H1 (cell line): Measurements from ENCODE around the gene IST1. TPM values are rescaled to one million over a fixed set of nuclear protein-coding genes. Genes with fewer than 3 reads are reported as not detected.

ENCODE experiments used
- CTCF ChIA-PET: fragments of 300-600 bp; sonication (Branson Sonifier 250); formaldehyde crosslinking; loops from one replicate; lab custom pipeline; 2021; ENCODE audit not compliant: partially characterized antibody; lab: Charles Lee
- POLR2A ChIA-PET: fragments of 300-600 bp; sonication (Branson Sonifier 250); formaldehyde crosslinking; loops from one replicate; lab custom pipeline; 2021; ENCODE audit warnings: inconsistent platforms; ENCODE audit not compliant: partially characterized antibody; lab: Charles Lee
- DNase-seq, 2 experiments: peaks; one replicate each; pipeline versions ENCODE4 v3.0.0 to v3.0.0-alpha.2; 2010 to 2022; ENCODE audit warnings: low spot score in 2 of 2, low read depth in 1 of 2, mixed read lengths in 1 of 2
- FAIRE-seq: peaks from 2 replicates; lab custom pipeline; 2011; peaks lifted over from hg19 to GRCh38; lab: Jason Lieb, UNC
- H2AFZ ChIP-seq: 2 replicates; pipeline ENCODE4 v1.8.1; 2012; ENCODE audit warnings: low read length, inconsistent platforms
- H2AK5ac ChIP-seq: 2 replicates; pipeline ENCODE4 v1.6.1; 2013; ENCODE audit warnings: low read depth, low read length
- H2BK120ac ChIP-seq: replicated peaks from 2 replicates; pipeline ENCODE3; 2013; ENCODE audit warnings: low read depth, low read length, inconsistent platforms
- H2BK12ac ChIP-seq: 2 replicates; pipeline ENCODE4 v1.6.1; 2013; ENCODE audit warnings: low read depth, low read length
- H2BK15ac ChIP-seq: 2 replicates; pipeline ENCODE4 v1.6.1; 2013; ENCODE audit warnings: low read length
- H2BK20ac ChIP-seq: 2 replicates; pipeline ENCODE4 v1.6.1; 2013; ENCODE audit warnings: low read length
- H2BK5ac ChIP-seq: 2 replicates; pipeline ENCODE4 v1.6.1; 2013; ENCODE audit warnings: low read depth, low read length
- H3K14ac ChIP-seq: 2 replicates; pipeline ENCODE4 v1.6.1; 2013; ENCODE audit warnings: inconsistent platforms; ENCODE audit not compliant: insufficient read length
- H3K18ac ChIP-seq: 2 replicates; pipeline ENCODE4 v1.6.1; 2013; ENCODE audit warnings: low read length; ENCODE audit errors: extremely low read depth
- H3K23ac ChIP-seq: 2 replicates; pipeline ENCODE4 v1.6.1; 2013; ENCODE audit warnings: inconsistent platforms; ENCODE audit not compliant: insufficient read length
- H3K23me2 ChIP-seq: 2 replicates; pipeline ENCODE4 v1.6.1; 2013; ENCODE audit warnings: low read depth, low read length
- H3K27ac ChIP-seq: 2 replicates; pipeline ENCODE4 v1.6.1; 2011; ENCODE audit warnings: low read depth, low read length, inconsistent platforms
- H3K27me3 ChIP-seq, 4 experiments: replicated peaks in 1 of 4; 1 replicate in 1 of 4; 2 replicates in 3 of 4; pipeline versions ENCODE4 v1.6.1 to v1.8.1; 2011 to 2013; ENCODE audit warnings: low read length in 3 of 4, mild to moderate bottlenecking in 3 of 4, inconsistent platforms in 2 of 4, mixed read lengths in 2 of 4, moderate library complexity in 1 of 4; ENCODE audit not compliant: control insufficient read depth in 3 of 4, insufficient read depth in 3 of 4; ENCODE audit errors: extremely low read depth in 1 of 4
- H3K36me3 ChIP-seq, 4 experiments: 2 replicates each; pipeline versions ENCODE4 v1.6.1 to v1.8.1; 2011 to 2013; ENCODE audit warnings: mild to moderate bottlenecking in 4 of 4, low read length in 3 of 4, moderate library complexity in 2 of 4, control low read depth in 1 of 4, inconsistent platforms in 1 of 4; ENCODE audit not compliant: insufficient read depth in 4 of 4, control insufficient read depth in 2 of 4
- H3K4ac ChIP-seq: replicated peaks from 2 replicates; pipeline ENCODE3; 2013; ENCODE audit warnings: low read length, low read depth, mixed read lengths, inconsistent platforms; ENCODE audit not compliant: insufficient read length
- H3K4me1 ChIP-seq, 4 experiments: replicated peaks in 1 of 4; 1 replicate in 1 of 4; 2 replicates in 3 of 4; pipeline versions ENCODE4 v1.6.1 to v1.8.1; 2011 to 2013; ENCODE audit warnings: low read length in 3 of 4, inconsistent platforms in 2 of 4, mixed read lengths in 1 of 4; ENCODE audit not compliant: insufficient read depth in 4 of 4, control insufficient read depth in 3 of 4
- H3K4me2 ChIP-seq, 2 experiments: 2 replicates each; pipeline versions ENCODE4 v1.6.1 to v1.8.1; 2011 to 2013; ENCODE audit warnings: low read depth in 2 of 2, low read length in 2 of 2, control low read depth in 1 of 2, inconsistent platforms in 1 of 2, mild to moderate bottlenecking in 1 of 2; ENCODE audit not compliant: insufficient read depth in 1 of 2
- H3K4me3 ChIP-seq, 4 experiments: fragments of 200-600, 300-600 bp in 1 of 4; sonication (generic), shearing (Covaris generic), sonication (Bioruptor Twin) in 1 of 4; 2 replicates each; pipeline versions ENCODE4 v1.5.1 to v1.8.1; 2011 to 2016; ENCODE audit warnings: low read length in 4 of 4, low read depth in 3 of 4, control low read depth in 2 of 4, inconsistent platforms in 2 of 4, mild to moderate bottlenecking in 2 of 4, mixed read lengths in 1 of 4, moderate library complexity in 1 of 4; ENCODE audit not compliant: insufficient read depth in 2 of 4; ENCODE audit errors: extremely low read depth in 1 of 4
- H3K56ac ChIP-seq: replicated peaks from 2 replicates; pipeline ENCODE3; 2013; ENCODE audit warnings: low read depth, mild to moderate bottlenecking, mixed read lengths, low read length, inconsistent platforms; ENCODE audit not compliant: insufficient read length
- H3K79me1 ChIP-seq: 2 replicates; pipeline ENCODE4 v1.6.1; 2013; ENCODE audit warnings: low read depth, low read length, control low read depth
- H3K79me2 ChIP-seq, 2 experiments: 2 replicates each; pipeline versions ENCODE4 v1.6.1 to v1.8.1; 2012 to 2013; ENCODE audit warnings: low read length in 2 of 2, mild to moderate bottlenecking in 2 of 2, inconsistent platforms in 1 of 2; ENCODE audit not compliant: insufficient read depth in 2 of 2, control insufficient read depth in 1 of 2
- H3K9ac ChIP-seq, 4 experiments: replicated peaks in 1 of 4; 1 replicate in 1 of 4; 2 replicates in 3 of 4; pipeline versions ENCODE4 v1.6.1 to v1.8.1; 2011 to 2013; ENCODE audit warnings: low read depth in 3 of 4, low read length in 3 of 4, control low read depth in 2 of 4, mild to moderate bottlenecking in 2 of 4, moderate library complexity in 2 of 4, inconsistent platforms in 1 of 4; ENCODE audit errors: extremely low read depth in 1 of 4
- H3K9me3 ChIP-seq, 2 experiments: 2 replicates each; pipeline versions ENCODE4 v1.6.1 to v1.8.1; 2012 to 2013; ENCODE audit warnings: mild to moderate bottlenecking in 2 of 2, moderate library complexity in 2 of 2, control low read depth in 1 of 2, inconsistent platforms in 1 of 2, low read depth in 1 of 2, low read length in 1 of 2, mixed read lengths in 1 of 2; ENCODE audit not compliant: insufficient read depth in 2 of 2
- H4K20me1 ChIP-seq, 2 experiments: replicated peaks in 1 of 2; 2 replicates each; pipeline versions ENCODE3 to v1.8.1; 2011 to 2013; ENCODE audit warnings: inconsistent platforms in 2 of 2, low read length in 2 of 2, mild to moderate bottlenecking in 1 of 2; ENCODE audit not compliant: insufficient read depth in 2 of 2, control insufficient read depth in 1 of 2
- H4K5ac ChIP-seq: 2 replicates; pipeline ENCODE4 v1.6.1; 2013; ENCODE audit warnings: low read length, low read depth, mixed read lengths, inconsistent platforms; ENCODE audit not compliant: insufficient read length
- H4K8ac ChIP-seq: 2 replicates; pipeline ENCODE4 v1.8.0; 2013; ENCODE audit warnings: mild to moderate bottlenecking, moderate library complexity, low read length, inconsistent platforms; ENCODE audit not compliant: insufficient read depth; ENCODE audit errors: extremely low read depth
- H4K91ac ChIP-seq: replicated peaks from 2 replicates; pipeline ENCODE3; 2013; ENCODE audit warnings: low read length, mixed read lengths, inconsistent platforms; ENCODE audit not compliant: insufficient read length
- ASH2L ChIP-seq: fragments of 200-600, 300-600 bp; sonication (generic); IDR thresholded peaks from one replicate; pipeline ENCODE4 v1.7.1; 2017; ENCODE audit warnings: low read length
- CEBPB ChIP-seq: IDR thresholded peaks from 2 replicates; pipeline ENCODE4 v1.6.1; 2012; ENCODE audit warnings: low read depth, low read length
- CTCF ChIP-seq, 3 experiments: IDR thresholded peaks; 1 replicate in 2 of 3; 2 replicates in 1 of 3; pipeline versions ENCODE4 v1.5.1 to v1.6.1; 2011; ENCODE audit warnings: low read length in 3 of 3, mild to moderate bottlenecking in 3 of 3, inconsistent platforms in 2 of 3, low read depth in 1 of 3, moderate library complexity in 1 of 3; ENCODE audit not compliant: insufficient read depth in 1 of 3; ENCODE audit errors: control extremely low read depth in 1 of 3
- NANOG ChIP-seq: IDR thresholded peaks from 2 replicates; pipeline ENCODE4 v1.6.1; 2011; ENCODE audit warnings: low read length, low read depth, mild to moderate bottlenecking, inconsistent platforms; ENCODE audit not compliant: insufficient read depth, poor library complexity, severe bottlenecking
- RAD21 ChIP-seq, 2 experiments: IDR thresholded peaks in 1 of 2; conservative IDR thresholded peaks in 1 of 2; 2 replicates each; pipeline ENCODE4 v1.6.1; 2011; ENCODE audit warnings: low read depth in 2 of 2, low read length in 2 of 2, improper control_type of control experiment in 1 of 2, inconsistent platforms in 1 of 2, mild to moderate bottlenecking in 1 of 2, moderate library complexity in 1 of 2
- TAF1 ChIP-seq: IDR thresholded peaks from 2 replicates; pipeline ENCODE4 v1.6.1; 2011; ENCODE audit warnings: mild to moderate bottlenecking, low read depth, low read length
- TBP ChIP-seq: IDR thresholded peaks from 2 replicates; pipeline ENCODE4 v1.6.1; 2011; ENCODE audit warnings: low read depth, low read length, improper control_type of control experiment
- ZNF274 ChIP-seq: IDR thresholded peaks from 2 replicates; pipeline ENCODE4 v1.7.0; 2012; ENCODE audit warnings: low read length, borderline replicate concordance; ENCODE audit errors: extremely low read depth
- whole genome bisulfite sequencing, 2 experiments: shearing (Covaris generic) in 1 of 2; methylation state at CpG; one replicate each; pipeline versions ENCODE4 v1.1.6 to v1.1.7; 2013 to 2015; ENCODE audit warnings: low lambda C conversion rate in 2 of 2, mixed read lengths in 2 of 2, inconsistent platforms in 1 of 2, low coverage in 1 of 2, missing lambda C conversion rate in 1 of 2; ENCODE audit not compliant: insufficient replicate concordance in 2 of 2, insufficient coverage in 1 of 2, insufficient read length in 1 of 2; ENCODE audit errors: extremely low coverage in 1 of 2, missing lambda C conversion rate in 1 of 2; 5-methylcytosine and 5-hydroxymethylcytosine counted together
- polyA plus RNA-seq, 7 experiments: library from polyadenylated mRNA; depleted of rRNA in 3 of 7; stranded (reverse) in 5 of 7; unstranded in 2 of 7; fragments of >200 nt in 5 of 7; fragments of 200-250 nt in 2 of 7; gene quantifications; 1 replicate in 5 of 7; 2 replicates in 1 of 7; 4 replicates in 1 of 7; pipeline versions ENCODE4 v1.2.1 to v1.2.3, GENCODE V29; 2011 to 2013; ENCODE audit warnings: missing spikeins in 2 of 7, mixed read lengths in 2 of 7
- total RNA-seq: library from RNA; stranded (reverse); fragmentation: NEBNext Ultra II Directional; extraction: Animal tissue kit (Norgen Biotek cat#: 25700); gene quantifications from 2 replicates; pipeline ENCODE4 v1.2.1, GENCODE V29; 2021

The IST1 gene
- total and polyA plus RNA-seq, 2 of the 8 experiments (the other 6 are each of a cell fraction or from before 2014, with no cell fraction given) = 190 to 248 TPM

- Histone ChIP-seq H3K56ac (peak overlapping the region; percentile 96), H3K9me3 (no peaks in the 10 kb centered on the region), H2BK20ac (no peak overlapping the region), H3K23me2 (peaks cover 10% of the 10 kb centered on the region; the same call in 1 of the 2 replicates), H3K27ac (peak overlapping the region; percentile 83), H4K8ac (peak overlapping the region; percentile 83; the same call in 1 of the 2 replicates), H3K18ac (peak overlapping the region; percentile 93), H2BK5ac (peak overlapping the region; percentile 99), H2AFZ (no peak overlapping the region), H3K79me2 (peaks cover 30 to 41% of the 10 kb centered on the region in 2 experiments), H2BK12ac (peak overlapping the region; percentile 75; the same call in 1 of the 2 replicates), H2AK5ac (no peak overlapping the region), H3K4me3 (peak overlapping the region; percentile 90 to 95 (median 94)), H3K23ac (no peak overlapping the region), H3K79me1 (no peaks in the 10 kb centered on the region), H2BK15ac (0 out of 2 replicates have a peak overlapping the region, but pooled peaks have one; percentile 72), H3K36me3 (peaks cover 0 to 6% (median 0%) of the 10 kb centered on the region in 4 experiments; a peak in 1 of 8 replicates), H3K4me1 (peaks cover 0 to 4% (median 0%) of the 10 kb centered on the region in 4 experiments; a peak in 1 of 7 replicates), H4K5ac (peak overlapping the region; percentile 95), H4K91ac (peak overlapping the region; percentile 93), H2BK120ac (peak overlapping the region; percentile 64), H3K14ac (no peak overlapping the region), H4K20me1 (peaks cover 0 to 6% of the 10 kb centered on the region in 2 experiments), H3K4ac (peak overlapping the region; percentile 69), H3K9ac (peak overlapping the region in 3 of 4 experiments; percentile 80 to 91 (median 84); a peak in 6 of 7 replicates), H3K4me2 (peak overlapping the region; percentile 73 to 87), H3K27me3 (no peaks in the 10 kb centered on the region)
- no peak for FAIRE-seq
- DNase-seq = peak; percentile 39 to 68
- 3% methylated on average over 27 of the region's 31 CpGs; no CpG with 5 or more reads in 1 of the 2 experiments for WGBS, 2 experiments
- POLR2A ChIA-PET = interaction anchor here (1.0 to 5.8 kb wide), 11 partner anchors 10 to 199 kb away, joined by 3 to 70 read pairs (median 5); partner anchors contain the start of genes AP1G1, DHX38, TXNL4B and ZNF821
- CTCF ChIA-PET = interaction anchor here (0.6 to 4.4 kb wide), 4 partner anchors 10 to 25 kb away, joined by 3 to 25 read pairs (median 3); partner anchors contain the start of gene ZNF821
- peak; percentile 56 for TF ChIP-seq TAF1
- TF ChIP-seq RAD21 (IDR thresholded peaks at IDR 0.05 in 1 of 2, conservative IDR thresholded peaks at IDR 0.05 in 1 of 2; ENCODE audit: low read depth in 2 of 2, low read length in 2 of 2) = peak; percentile 15 to 21; a peak in 2 of 4 replicates
- TF ChIP-seq CEBPB = peak; percentile 61
- TF ChIP-seq ZNF274 = no peak
- TF ChIP-seq TBP = peak; percentile 24; the same call in 1 of the 2 replicates
- no peak for TF ChIP-seq NANOG
- TF ChIP-seq ASH2L = peak; percentile 1
- TF ChIP-seq CTCF (IDR thresholded peaks at IDR 0.05; ENCODE audit: control extremely low read depth in 1 of 3, insufficient read depth in 1 of 3, low read depth in 1 of 3, low read length in 3 of 3) = peak in 1 of 3 experiments; percentile 24; a peak in 1 of 4 replicates
These were observed 956 bp upstream of the IST1 start for GRCh38 chr16:71894229-71894920.
